Dermis microvascular lymphatic vessel endothelial cell (primary cell): ENCODE results near the gene SH3RF3. TPM values are rescaled to one million over a fixed set of nuclear protein-coding genes. Genes with fewer than 3 reads are reported as not detected.
A peak's percentile ranks its signal among the peaks of the same experiment; 100 is the strongest.

Experiments used
- DNase-seq, 2 donors: peaks; one replicate each; pipeline versions ENCODE4 v3.0.0 to v3.0.0-alpha.2; 2010; ENCODE audit warnings: low read depth in 2 of 2
- total RNA-seq: library from RNA; depleted of rRNA; stranded (reverse); fragments of >200 nt; gene quantifications from 2 replicates; pipeline ENCODE4 v1.2.1, GENCODE V29; 2014

SH3RF3 gene
- total RNA-seq, 1 donor from 2014 or later = 4.5 TPM

DNA sequence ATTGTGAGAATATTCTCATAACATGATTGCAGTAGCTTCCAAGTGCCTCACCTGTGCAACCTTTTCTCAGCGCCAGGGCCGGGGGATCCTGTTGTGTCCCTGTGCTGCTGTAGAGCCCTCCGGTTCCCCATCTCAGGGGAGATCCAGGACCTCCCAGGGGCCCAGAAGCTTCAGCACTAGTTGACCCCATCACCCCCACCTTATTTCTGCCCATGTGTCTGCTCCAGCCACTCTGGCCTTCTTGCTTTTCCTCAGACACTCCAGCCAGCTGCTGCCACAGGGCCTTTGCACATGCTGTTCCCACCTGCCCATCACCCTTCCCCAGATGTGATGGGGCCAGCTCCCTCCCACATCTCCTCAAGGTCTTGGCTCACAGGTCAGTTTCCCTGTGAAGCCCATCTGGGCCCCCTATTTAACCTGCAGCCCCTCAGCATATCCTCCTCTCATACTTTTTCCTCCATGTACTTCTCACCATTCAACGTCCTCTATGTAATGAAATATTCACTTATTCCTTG, 258.3 kb downstream of the SH3RF3 start:
- no peak for DNase-seq

- no peak for DNase-seq
Measured at GRCh38 chr2:109387778-109388469, 258.9 kb downstream of the SH3RF3 start.

DNA sequence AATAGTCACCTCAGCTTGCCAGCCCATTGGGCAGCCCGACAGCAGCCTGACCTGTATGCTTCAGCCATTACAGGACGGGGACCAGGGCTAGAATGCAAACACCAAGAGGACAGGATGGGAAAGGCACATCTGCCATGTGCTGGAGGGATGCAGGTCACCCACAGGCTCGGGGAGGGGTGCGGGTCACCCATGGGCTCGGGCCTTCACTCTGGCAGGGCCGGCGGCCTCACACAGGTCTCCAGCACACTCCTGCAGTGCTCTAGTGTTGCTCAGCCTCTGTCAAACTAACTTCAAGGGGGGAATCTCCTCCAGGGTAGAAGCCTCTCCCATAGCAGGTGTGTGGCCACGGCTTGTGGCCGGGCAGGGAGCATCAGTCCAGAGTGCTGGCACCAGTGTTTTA, 262.2 kb downstream of the SH3RF3 start:
- DNase-seq = no peak

DNA sequence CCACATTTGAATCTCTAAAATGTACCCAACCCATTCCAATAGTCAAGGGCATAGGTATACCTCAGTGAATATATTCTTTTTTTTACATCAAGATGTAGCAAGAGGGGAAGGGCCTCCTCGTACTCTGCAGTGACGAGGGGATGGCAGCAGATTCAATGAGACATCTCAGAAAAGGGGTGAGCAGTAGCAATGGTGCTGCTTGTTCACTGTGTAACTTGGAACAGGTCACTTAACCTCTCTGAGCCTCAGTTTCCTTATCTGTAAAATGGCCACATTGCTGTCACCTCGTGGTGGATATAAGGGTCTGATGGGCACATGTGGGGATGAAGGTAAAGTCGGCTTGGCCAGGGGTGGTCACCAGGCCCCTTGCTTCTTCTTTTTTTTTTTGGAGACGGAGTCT, 263.1 kb downstream of the SH3RF3 start:
- DNase-seq = no peak

GRCh38 chr2:109392816-109393661, 264.0 kb downstream of the SH3RF3 start:
- no peak for DNase-seq

- DNase-seq = no peak
Measured at GRCh38 chr2:109393662-109393972, 264.6 kb downstream of the SH3RF3 start.

- no peak for DNase-seq
Measured at GRCh38 chr2:109395494-109396201, 266.6 kb downstream of the SH3RF3 start.

GRCh38 chr2:109396202-109397180, 267.5 kb downstream of the SH3RF3 start:
- DNase-seq = peak; percentile 41 to 46

GRCh38 chr2:109397893-109398292, 268.9 kb downstream of the SH3RF3 start:
- no peak for DNase-seq

DNA sequence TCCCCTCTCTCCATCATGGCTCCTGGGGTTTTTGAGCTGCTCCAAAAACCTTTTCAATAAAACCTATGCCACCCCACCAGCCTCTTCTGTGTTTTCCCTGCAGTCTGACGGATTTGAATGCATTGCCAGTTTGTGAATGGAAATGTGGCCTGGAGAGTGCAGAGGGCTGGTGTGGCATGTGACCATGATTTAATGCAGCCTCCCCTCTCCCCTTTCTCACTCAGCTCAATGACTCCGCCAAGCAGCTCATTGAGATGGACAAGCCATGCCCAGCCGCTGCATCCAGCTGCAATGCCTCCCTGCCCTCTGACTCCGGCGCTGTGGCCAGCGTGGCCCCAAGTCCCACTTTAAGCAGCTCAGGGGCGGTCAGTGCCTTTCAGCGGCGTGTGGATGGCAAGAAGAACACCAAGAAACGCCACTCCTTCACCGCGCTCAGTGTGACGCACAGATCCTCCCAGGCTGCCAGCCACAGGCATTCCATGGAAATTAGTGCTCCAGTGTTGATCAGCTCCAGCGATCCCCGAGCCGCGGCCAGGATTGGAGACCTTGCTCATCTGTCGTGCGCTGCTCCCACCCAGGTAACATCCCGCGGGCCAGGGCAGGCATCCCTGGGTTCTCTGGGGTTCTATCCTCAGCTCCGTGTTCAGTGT, 269.5 kb downstream of the SH3RF3 start:
- no peak for DNase-seq

DNA sequence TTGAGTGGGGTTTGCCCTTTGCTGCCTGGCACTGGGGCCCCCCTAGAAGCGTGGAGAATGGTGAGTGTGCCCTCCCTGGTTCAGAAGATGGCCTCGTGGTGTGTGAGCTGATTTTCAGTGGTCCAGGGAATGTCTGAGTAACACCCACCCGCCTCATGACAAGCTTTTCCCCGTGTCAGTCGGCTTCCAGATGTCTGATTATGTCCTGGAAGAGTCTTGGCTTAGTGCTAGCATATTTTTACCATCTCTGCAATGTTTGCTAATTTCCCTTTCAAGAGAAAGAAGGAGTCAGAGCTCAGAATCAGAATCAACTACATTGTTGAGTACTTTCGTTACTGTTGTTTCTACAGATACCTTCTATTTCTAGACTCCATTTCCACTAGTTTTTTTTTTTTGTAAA, 270.1 kb downstream of the SH3RF3 start:
- DNase-seq = no peak

DNA sequence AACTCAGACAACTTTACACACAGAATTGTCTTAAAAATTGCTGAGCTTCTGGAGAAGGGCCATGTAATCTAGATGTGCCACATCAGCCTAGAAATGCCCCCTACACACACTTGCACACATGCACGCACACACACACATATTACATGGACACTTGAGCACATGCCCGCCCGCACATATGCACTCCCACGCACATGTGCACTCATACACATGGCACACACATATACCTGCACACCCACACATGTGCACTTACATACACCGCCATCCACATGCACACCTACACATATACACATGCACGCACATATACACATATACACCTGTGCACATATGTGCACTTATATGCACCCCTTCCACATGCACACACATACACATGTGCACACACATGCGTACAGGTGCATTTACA, 271.1 kb downstream of the SH3RF3 start:
- DNase-seq = no peak

GRCh38 chr2:109401370-109401769, 272.4 kb downstream of the SH3RF3 start:
- DNase-seq = no peak

DNA sequence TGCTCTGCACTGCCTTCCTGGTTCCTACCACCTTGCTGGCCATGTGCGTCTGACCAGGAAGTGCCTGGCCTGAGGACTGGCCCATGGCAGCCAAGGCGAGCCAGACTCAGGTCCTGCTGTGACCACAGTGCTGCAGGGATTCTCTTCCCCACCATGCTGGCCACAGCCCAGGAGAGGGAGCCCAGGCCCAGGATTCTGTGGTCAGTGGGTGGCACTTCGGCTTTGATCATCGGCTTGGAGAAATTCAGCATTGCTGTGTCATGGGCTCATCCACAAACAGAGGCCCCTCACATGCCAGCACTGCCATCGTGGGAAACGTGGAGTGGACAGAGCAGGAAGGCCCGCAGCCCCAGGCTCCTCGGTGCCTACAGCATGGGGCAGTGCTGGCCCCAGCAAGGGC, 273.2 kb downstream of the SH3RF3 start:
- DNase-seq = no peak

DNA sequence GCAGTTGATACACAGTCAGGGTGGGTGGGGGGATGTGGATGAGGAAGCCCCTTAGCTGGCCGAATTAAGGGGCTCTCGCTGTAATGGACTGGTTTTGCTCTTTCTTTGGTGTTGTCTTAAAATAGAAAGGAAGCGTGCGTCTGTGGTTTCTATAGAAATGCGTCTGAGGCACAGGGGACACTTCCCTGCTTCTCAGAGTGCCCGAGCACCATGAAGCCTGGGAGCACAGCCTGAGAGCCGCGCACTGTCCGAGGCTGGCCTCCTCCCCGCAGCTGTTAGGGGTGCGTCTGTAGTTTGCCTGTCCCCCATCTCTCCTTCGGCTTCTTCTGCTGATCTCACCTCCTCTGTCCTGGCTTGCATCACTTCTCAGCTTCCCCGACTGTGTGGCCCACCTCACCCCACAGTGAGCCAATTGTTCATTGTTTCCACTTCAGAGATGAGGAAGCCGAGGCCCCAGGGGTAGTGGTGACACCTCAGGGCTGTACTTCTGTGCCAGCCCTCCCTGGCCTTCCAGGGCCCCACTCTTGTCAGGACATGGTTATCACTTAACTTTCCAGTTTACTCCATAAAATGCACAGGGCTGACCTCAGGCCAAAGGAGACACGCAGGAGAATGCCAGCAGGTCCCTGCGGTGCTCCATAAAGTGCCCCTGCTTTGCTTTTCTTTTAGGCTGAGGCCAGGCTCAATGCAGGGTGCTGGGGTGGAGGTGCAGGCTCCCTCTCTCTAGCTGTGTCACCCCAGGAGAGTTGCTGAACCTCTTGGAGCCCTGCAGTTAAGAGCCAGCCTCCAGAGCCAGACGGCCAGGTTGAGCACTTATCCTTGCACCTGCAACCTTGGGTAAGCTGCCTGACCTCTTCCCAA, 274.2 kb downstream of the SH3RF3 start:
- DNase-seq = no peak

- DNase-seq = no peak
Measured at GRCh38 chr2:109403841-109404201, 274.8 kb downstream of the SH3RF3 start.

DNA sequence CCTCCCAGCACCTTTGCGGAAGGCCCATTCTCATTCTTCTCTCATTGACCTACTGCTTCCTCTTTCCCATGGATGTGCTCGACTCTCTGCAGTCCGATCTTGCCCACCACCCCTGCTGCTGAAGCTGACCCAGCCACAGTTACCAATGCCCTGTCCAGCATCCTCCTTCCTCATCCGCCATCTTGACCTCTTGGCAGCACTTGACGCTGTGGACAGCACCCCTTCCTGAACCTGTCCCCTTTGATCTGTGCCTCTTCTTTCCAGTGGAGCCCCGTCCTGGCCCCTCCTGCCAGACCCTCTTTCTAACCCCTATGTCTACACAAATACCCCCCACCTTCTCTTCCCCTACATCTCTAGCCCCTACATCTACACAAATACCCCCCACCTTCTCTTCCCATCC, 275.7 kb downstream of the SH3RF3 start:
- DNase-seq = no peak

GRCh38 chr2:109405873-109406272, 276.9 kb downstream of the SH3RF3 start:
- no peak for DNase-seq

DNA sequence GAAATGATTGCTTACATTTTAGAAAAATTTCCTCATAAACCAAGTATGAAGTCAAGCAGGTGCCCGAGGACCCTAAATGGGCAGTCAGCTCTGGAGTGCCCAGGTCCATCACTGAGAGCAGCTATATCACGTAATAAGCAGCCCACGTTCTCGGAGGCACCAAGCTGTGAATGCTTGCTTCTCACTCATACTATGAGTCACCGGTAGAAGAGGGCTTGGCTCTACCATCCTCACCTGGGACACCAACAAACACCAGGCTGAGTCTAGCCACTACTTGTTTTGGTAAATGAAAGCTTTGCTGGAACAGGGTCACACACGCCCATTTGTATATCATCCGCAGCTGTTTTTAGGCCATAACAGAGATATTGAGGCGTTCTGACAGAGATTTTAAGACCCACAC, 277.3 kb downstream of the SH3RF3 start:
- no peak for DNase-seq
